ENCODE results near the gene SWSAP1. TPM values are rescaled to one million over a fixed set of nuclear protein-coding genes. Genes with fewer than 3 reads are reported as not detected.

SWSAP1 gene
- total and polyA plus RNA-seq, 2 of the 4 experiments (the other 2 are of a cell fraction), result 0.36 to 1.6 TPM

DNA sequence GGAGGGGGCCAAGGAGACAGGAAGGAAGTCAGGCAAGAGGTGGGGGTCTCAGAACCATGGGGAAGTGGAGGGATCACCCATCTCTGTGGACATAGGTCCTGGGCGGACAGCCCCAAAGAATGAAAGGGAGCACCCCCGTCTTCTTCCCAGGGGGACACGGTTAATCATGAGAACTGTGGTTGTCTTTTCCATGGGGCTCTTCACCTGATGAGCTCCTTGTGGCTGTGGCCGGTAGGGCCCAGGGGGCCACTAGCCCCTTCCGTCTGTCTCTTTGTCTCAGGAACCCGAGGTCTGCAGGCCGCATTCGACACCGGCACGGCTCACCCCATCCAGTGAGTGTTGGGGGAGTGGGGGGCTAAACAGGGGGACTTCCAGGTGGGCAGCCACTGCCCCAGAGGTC, 10.6 kb upstream of the SWSAP1 start:
- BruUV-seq (replicated peaks), result no TSS peak
- POLR2A ChIA-PET (ENCODE audit: unreplicated experiment), result no interaction called here
- H3K79me1 ChIP-seq (ENCODE audit: low read depth in 1 of 2, low read length in 2 of 2), result no peaks in the 10 kb centered on the region

More for the DNA sequence above, 10.6 kb upstream of the SWSAP1 start:
- Histone ChIP-seq H3K23ac (ENCODE audit: low read depth, low read length) (no peak overlapping the region), H4K20me1 (ENCODE audit: insufficient read depth, low read length) (peaks cover 3% of the 10 kb centered on the region; the same call in 1 of the 2 replicates), H3K9me1 (ENCODE audit: insufficient read depth, low read length) (peaks cover 9% of the 10 kb centered on the region; the same call in 1 of the 2 replicates), H4K91ac (ENCODE audit: insufficient read depth, low read depth, low read length) (no peak overlapping the region), H3K27ac (ENCODE audit: insufficient read depth, low read length) (no peak overlapping the region), H2AK9ac (replicated peaks; ENCODE audit: low read depth, low read length, poor library complexity) (no peak overlapping the region), H3K14ac (replicated peaks; ENCODE audit: low read depth, low read length) (no peak overlapping the region), H3K56ac (ENCODE audit: extremely low read depth, insufficient read depth, low read length) (no peak overlapping the region), H3K9me3 (ENCODE audit: control insufficient read depth, insufficient read depth, low read length) (no peaks in the 10 kb centered on the region), H2BK5ac (ENCODE audit: low read depth, low read length, poor library complexity, severe bottlenecking) (no peak overlapping the region), H3K36me3 (ENCODE audit: control insufficient read depth, insufficient read depth, low read length) (peaks cover 41% of the 10 kb centered on the region), H2AFZ (replicated peaks; ENCODE audit: low read length, poor library complexity) (no peak overlapping the region), H3K9ac (ENCODE audit: low read depth, low read length) (no peak overlapping the region), H2BK20ac (ENCODE audit: low read depth, low read length) (no peak overlapping the region), H4K8ac (ENCODE audit: low read depth in 2 of 2, low read length in 2 of 2) (no peak overlapping the region), H3K4ac (ENCODE audit: low read depth, low read length) (no peak overlapping the region), H4K5ac (ENCODE audit: low read depth, low read length) (no peak overlapping the region), H2AK5ac (ENCODE audit: low read depth, low read length) (no peak overlapping the region), H2BK120ac (ENCODE audit: low read depth, low read length) (no peak overlapping the region), H3K4me3 (ENCODE audit: insufficient read depth, low read depth, low read length) (no peak overlapping the region), H2BK15ac (ENCODE audit: low read depth, low read length) (no peak overlapping the region), H3K27me3 (ENCODE audit: control insufficient read depth, insufficient read depth, low read length) (no peaks in the 10 kb centered on the region), H3K18ac (ENCODE audit: low read depth, low read length) (no peak overlapping the region), H3K4me1 (ENCODE audit: control insufficient read depth, insufficient read depth, low read length) (no peaks in the 10 kb centered on the region), H3K4me2 (ENCODE audit: low read depth, low read length) (no peak overlapping the region)
- CTCF ChIA-PET, result no interaction called here
- WGBS, 2 experiments (ENCODE audit: extremely low coverage in 2 of 2, insufficient read length in 1 of 2), result 50% methylated on average over 2 of the region's 10 CpGs; no CpG with 5 or more reads in 1 of the 2 experiments
- in situ Hi-C loops (cut with MboI; ENCODE audit: low sequenced_read_pairs), result no loop called here
- DNase-seq (no peak), ATAC-seq (ENCODE audit: low read depth) (no peak)
- intact Hi-C loops (cut with micrococcal nuclease), result no loop called here
- dilution Hi-C loops (cut with HindIII; ENCODE audit: low sequenced_read_pairs, unreplicated experiment), result no loop called here
- TF ChIP-seq BHLHE40 (IDR thresholded peaks at IDR 0.05; ENCODE audit: low read depth, low read length) (no peak), RAD21 (IDR thresholded peaks at IDR 0.05; ENCODE audit: low read length) (no peak)

Measured in IMR-90 (cell line).